HUES6 (cell line): ENCODE data around the gene GPC6.

Experiments used
- H3K27ac ChIP-seq: 2 replicates; pipeline ENCODE4 v1.7.0; 2013; ENCODE audit warnings: low read depth, mild to moderate bottlenecking, low read length, inconsistent platforms
- H3K27me3 ChIP-seq: 2 replicates; pipeline ENCODE4 v1.6.1; 2013; ENCODE audit warnings: low read length; ENCODE audit not compliant: control insufficient read depth, insufficient read depth
- H3K36me3 ChIP-seq: 2 replicates; pipeline ENCODE4 v1.6.1; 2013; ENCODE audit warnings: low read length; ENCODE audit not compliant: control insufficient read depth, insufficient read depth
- H3K4me1 ChIP-seq: 2 replicates; pipeline ENCODE4 v1.6.1; 2013; ENCODE audit warnings: low read length; ENCODE audit not compliant: control insufficient read depth, insufficient read depth
- H3K4me3 ChIP-seq: 2 replicates; pipeline ENCODE4 v1.5.1; 2013; ENCODE audit warnings: low read depth, low read length
- H3K9ac ChIP-seq: one replicate; pipeline ENCODE4 v1.6.1; 2013; ENCODE audit warnings: mild to moderate bottlenecking, low read length
- H3K9me3 ChIP-seq: 2 replicates; pipeline ENCODE4 v1.6.1; 2013; ENCODE audit warnings: low read depth, low read length; ENCODE audit not compliant: control insufficient read depth, insufficient read depth

Gene GPC6

GRCh38 chr13:93736909-93737308 is 510.3 kb downstream of the GPC6 start:
- Histone ChIP-seq H3K4me1 (no peaks in the 10 kb centered on the region), H3K27me3 (no peaks in the 10 kb centered on the region), H3K9me3 (no peaks in the 10 kb centered on the region), H3K27ac (no peak overlapping the region), H3K36me3 (no peaks in the 10 kb centered on the region), H3K9ac (no peak overlapping the region), H3K4me3 (no peak overlapping the region)

GRCh38 chr13:93740334-93740733 is 513.7 kb downstream of the GPC6 start:
- H3K27me3 ChIP-seq = no peaks in the 10 kb centered on the region
- no peaks in the 10 kb centered on the region for H3K9me3 ChIP-seq
- H3K27ac ChIP-seq = no peak overlapping the region
- no peak overlapping the region for H3K4me3 ChIP-seq
- H3K36me3 ChIP-seq = no peaks in the 10 kb centered on the region
- peaks cover 2% of the 10 kb centered on the region; the same call in 1 of the 2 replicates for H3K4me1 ChIP-seq
- H3K9ac ChIP-seq = no peak overlapping the region

- Histone ChIP-seq H3K27ac (no peak overlapping the region), H3K4me1 (peaks cover 3% of the 10 kb centered on the region; the same call in 1 of the 2 replicates), H3K9me3 (no peaks in the 10 kb centered on the region), H3K9ac (no peak overlapping the region), H3K36me3 (no peaks in the 10 kb centered on the region), H3K27me3 (no peaks in the 10 kb centered on the region), H3K4me3 (no peak overlapping the region)
Observed at GRCh38 chr13:93744033-93744432, 517.4 kb downstream of the GPC6 start.

DNA sequence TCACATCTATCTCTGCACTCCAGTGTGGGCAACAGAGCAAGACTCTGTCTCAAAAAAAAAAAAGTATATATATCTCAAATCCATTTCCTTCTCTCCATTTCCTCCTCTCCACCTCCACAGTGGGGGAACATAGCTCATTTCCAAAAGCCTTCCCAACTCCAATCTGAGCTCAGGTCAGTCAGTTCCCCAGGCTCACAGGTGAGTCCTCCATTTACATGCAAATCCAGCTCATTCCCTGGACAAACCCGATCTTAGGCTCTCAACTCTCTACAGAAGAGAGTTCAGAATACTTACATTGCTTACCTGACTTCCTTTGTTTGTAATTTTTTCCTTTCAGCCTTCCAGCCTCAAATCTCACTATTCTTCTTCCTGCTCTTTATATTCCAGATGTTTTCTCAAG is 518.3 kb downstream of the GPC6 start:
- H3K4me1 ChIP-seq = peaks cover 3% of the 10 kb centered on the region; the same call in 1 of the 2 replicates

DNA sequence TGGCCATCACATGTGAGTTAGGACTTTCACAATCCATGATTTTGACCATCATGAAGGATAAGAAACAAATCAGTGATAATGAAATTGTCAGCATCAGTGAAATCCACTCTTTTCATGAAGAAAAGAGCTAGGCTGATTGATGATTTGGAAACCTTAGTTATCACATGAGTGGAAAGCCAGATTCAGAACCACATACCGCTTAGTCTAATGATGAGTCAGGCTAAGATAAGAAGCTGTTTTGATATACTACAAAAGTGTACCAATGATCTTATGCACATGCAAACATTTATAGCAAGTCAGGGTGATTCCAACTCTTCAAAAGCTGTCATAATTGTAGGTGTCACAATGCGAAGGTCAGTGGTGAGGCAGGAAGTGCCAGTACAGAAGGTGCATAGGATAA is 519.3 kb downstream of the GPC6 start:
- Histone ChIP-seq H3K4me1 (peaks cover 3% of the 10 kb centered on the region; the same call in 1 of the 2 replicates), H3K36me3 (no peaks in the 10 kb centered on the region), H3K27me3 (no peaks in the 10 kb centered on the region), H3K4me3 (no peak overlapping the region), H3K9ac (no peak overlapping the region), H3K9me3 (no peaks in the 10 kb centered on the region), H3K27ac (no peak overlapping the region)

More for the DNA sequence above, 518.3 kb downstream of the GPC6 start:
- Histone ChIP-seq H3K9me3 (no peaks in the 10 kb centered on the region), H3K4me3 (no peak overlapping the region), H3K36me3 (no peaks in the 10 kb centered on the region), H3K27ac (no peak overlapping the region), H3K27me3 (no peaks in the 10 kb centered on the region), H3K9ac (no peak overlapping the region)

GRCh38 chr13:93746589-93746988 is 520.0 kb downstream of the GPC6 start:
- H3K9ac ChIP-seq = no peak overlapping the region
- no peaks in the 10 kb centered on the region for H3K36me3 ChIP-seq
- no peak overlapping the region for H3K27ac ChIP-seq
- no peaks in the 10 kb centered on the region for H3K27me3 ChIP-seq
- H3K4me1 ChIP-seq = peaks cover 3% of the 10 kb centered on the region; the same call in 1 of the 2 replicates
- no peak overlapping the region for H3K4me3 ChIP-seq
- H3K9me3 ChIP-seq = no peaks in the 10 kb centered on the region

DNA sequence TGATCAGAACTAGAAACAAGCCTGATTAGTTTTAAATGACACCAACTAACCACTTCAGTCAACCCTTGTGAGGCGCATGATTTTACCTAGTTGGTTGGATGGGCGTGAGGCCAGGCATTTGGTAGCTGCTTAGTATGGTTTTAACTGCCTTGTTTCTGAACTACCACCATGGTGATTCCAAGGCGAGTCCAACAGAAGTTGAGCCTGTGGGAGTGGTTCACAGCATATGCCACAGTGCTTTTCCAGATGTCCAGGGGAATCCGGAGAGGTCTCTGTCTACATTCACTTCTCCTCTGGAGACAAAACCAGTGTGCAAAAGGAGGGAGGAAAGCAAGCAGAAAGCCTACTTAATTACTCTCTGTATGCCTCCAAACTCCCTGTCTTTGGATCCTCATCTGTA is 524.1 kb downstream of the GPC6 start:
- H3K9me3 ChIP-seq = no peaks in the 10 kb centered on the region
- no peaks in the 10 kb centered on the region for H3K36me3 ChIP-seq
- H3K27me3 ChIP-seq = no peaks in the 10 kb centered on the region
- no peak overlapping the region for H3K4me3 ChIP-seq
- H3K9ac ChIP-seq = no peak overlapping the region
- H3K4me1 ChIP-seq = no peaks in the 10 kb centered on the region
- H3K27ac ChIP-seq = no peak overlapping the region

DNA sequence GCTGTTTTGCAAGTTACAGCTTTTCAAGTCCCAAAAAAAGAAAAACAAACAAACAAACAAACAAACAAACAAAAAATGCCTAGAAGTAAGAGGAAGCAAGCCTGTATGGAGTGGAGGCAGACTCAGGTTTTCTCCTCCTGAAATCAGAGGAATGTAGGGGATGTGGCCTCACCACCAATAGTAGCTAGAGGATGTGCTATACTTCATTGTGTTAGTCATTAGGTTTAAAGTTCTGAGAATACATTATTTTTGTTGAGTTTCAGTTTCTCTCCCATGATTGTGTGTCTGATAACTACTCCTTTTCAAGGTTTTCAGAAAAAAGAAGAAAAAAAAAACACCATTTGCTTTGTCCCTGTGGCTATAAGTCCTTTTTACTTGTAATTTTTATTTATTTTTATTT is 524.5 kb downstream of the GPC6 start:
- Histone ChIP-seq H3K9me3 (no peaks in the 10 kb centered on the region), H3K4me3 (no peak overlapping the region), H3K4me1 (no peaks in the 10 kb centered on the region), H3K27me3 (no peaks in the 10 kb centered on the region), H3K9ac (no peak overlapping the region), H3K27ac (no peak overlapping the region), H3K36me3 (no peaks in the 10 kb centered on the region)

DNA sequence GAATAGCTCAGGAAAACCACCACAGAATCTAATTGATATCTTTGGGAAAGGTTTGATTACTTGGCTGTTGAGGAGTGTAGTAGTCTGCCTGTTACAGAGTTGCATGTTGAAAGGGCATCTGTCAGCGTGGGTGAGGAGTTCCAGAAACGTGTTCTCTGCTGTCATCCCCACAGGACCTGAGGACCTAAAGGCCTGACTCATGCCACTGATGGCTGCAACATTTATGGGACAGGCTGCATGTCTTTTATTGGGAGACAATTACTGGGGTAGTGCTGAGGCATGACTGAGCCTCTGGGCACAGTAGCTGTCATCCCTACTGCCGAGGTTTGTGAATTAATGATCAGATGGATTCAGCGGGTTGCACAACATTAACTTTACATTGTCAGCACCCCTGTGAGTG is 525.9 kb downstream of the GPC6 start:
- H3K36me3 ChIP-seq = no peaks in the 10 kb centered on the region
- no peaks in the 10 kb centered on the region for H3K9me3 ChIP-seq
- H3K4me3 ChIP-seq = no peak overlapping the region
- H3K9ac ChIP-seq = no peak overlapping the region
- H3K4me1 ChIP-seq = no peaks in the 10 kb centered on the region
- no peaks in the 10 kb centered on the region for H3K27me3 ChIP-seq
- H3K27ac ChIP-seq = no peak overlapping the region

- Histone ChIP-seq H3K36me3 (no peaks in the 10 kb centered on the region), H3K27ac (no peak overlapping the region), H3K27me3 (no peaks in the 10 kb centered on the region), H3K4me3 (no peak overlapping the region), H3K4me1 (peaks cover 4% of the 10 kb centered on the region), H3K9ac (no peak overlapping the region), H3K9me3 (no peaks in the 10 kb centered on the region)
Observed at GRCh38 chr13:93753639-93754038, 527.0 kb downstream of the GPC6 start.

DNA sequence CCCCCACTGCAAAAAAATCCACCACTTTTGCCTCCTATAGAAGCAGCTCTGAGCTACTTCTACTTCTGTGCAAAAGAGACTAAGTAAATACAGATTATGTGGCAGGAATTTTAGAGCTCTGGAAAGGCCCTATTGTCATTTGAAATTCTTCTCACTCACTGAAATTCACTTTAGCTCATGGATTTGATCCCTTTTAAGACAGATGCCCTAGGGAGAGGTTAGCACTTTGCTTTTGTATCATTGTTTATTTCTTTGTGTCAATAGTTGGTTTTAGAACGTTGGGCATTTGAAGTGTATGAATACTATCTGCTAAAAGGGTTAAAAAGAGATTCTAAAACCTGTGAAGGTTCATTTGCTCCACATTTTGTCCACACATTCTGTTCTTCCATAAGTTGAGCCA is 528.7 kb downstream of the GPC6 start:
- no peak overlapping the region for H3K9ac ChIP-seq
- no peak overlapping the region for H3K4me3 ChIP-seq
- peaks cover 8% of the 10 kb centered on the region for H3K4me1 ChIP-seq
- H3K36me3 ChIP-seq = no peaks in the 10 kb centered on the region
- no peak overlapping the region for H3K27ac ChIP-seq
- no peaks in the 10 kb centered on the region for H3K9me3 ChIP-seq
- no peaks in the 10 kb centered on the region for H3K27me3 ChIP-seq

GRCh38 chr13:93758575-93758974 is 532.0 kb downstream of the GPC6 start:
- Histone ChIP-seq H3K4me3 (no peak overlapping the region), H3K9me3 (peaks cover 16% of the 10 kb centered on the region), H3K27me3 (no peaks in the 10 kb centered on the region), H3K9ac (no peak overlapping the region), H3K36me3 (no peaks in the 10 kb centered on the region), H3K4me1 (peaks cover 8% of the 10 kb centered on the region), H3K27ac (no peak overlapping the region)
